Gastroesophageal sphincter (tissue), 4 donors: ENCODE results near the gene NFKB1. TPM values are rescaled to one million over a fixed set of nuclear protein-coding genes. Genes with fewer than 3 reads are reported as not detected.
A peak's percentile ranks its signal among the peaks of the same experiment; 100 is the strongest.
"Not testable (repeated sequence)": the region's sequence is repeated elsewhere in the genome, so short reads cannot be mapped to it uniquely, and the experiment has no call there.

Source experiments
- ATAC-seq: fragments of 150-250 bp; one replicate; pipeline ENCODE4 v1.9.1; 2016; ENCODE audit warnings: mild to moderate bottlenecking, moderate library complexity
- H3K27ac ChIP-seq, 4 donors: fragments of 200-600 bp; sonication (generic) in 3 of 4; 1 replicate in 3 of 4; 2 replicates in 1 of 4; pipeline ENCODE4 v1.5.1; 2016 to 2019
- H3K27me3 ChIP-seq: fragments of 200-600 bp; sonication (generic); one replicate; pipeline ENCODE4 v1.5.1; 2019
- H3K36me3 ChIP-seq, 2 donors: fragments of 200-600 bp; sonication (generic); one replicate each; pipeline ENCODE4 v1.5.1; 2019; ENCODE audit warnings: control low read depth in 1 of 2
- H3K4me1 ChIP-seq, 3 donors: fragments of 200-600 bp; sonication (generic); 1 replicate in 2 of 3; 2 replicates in 1 of 3; pipeline ENCODE4 v1.5.1; 2016 to 2019; ENCODE audit warnings: control low read depth in 2 of 3
- H3K4me3 ChIP-seq, 2 donors: fragments of 200-600 bp; sonication (generic); one replicate each; pipeline ENCODE4 v1.5.1; 2019; ENCODE audit warnings: mild to moderate bottlenecking in 1 of 2, moderate library complexity in 1 of 2
- H3K9me3 ChIP-seq, 3 donors: fragments of 200-600 bp; sonication (generic); one replicate each; pipeline ENCODE4 v1.5.1; 2017 to 2019; ENCODE audit warnings: control low read depth in 2 of 3
- CTCF ChIP-seq, 4 experiments: fragments of 200-600 bp in 2 of 4; fragments of 450-650 bp in 2 of 4; sonication (generic) in 1 of 4; IDR thresholded peaks; one replicate each; pipeline ENCODE4 v1.5.1; 2017 to 2019; ENCODE audit warnings: antibody characterized with exemption in 4 of 4, mild to moderate bottlenecking in 2 of 4, moderate library complexity in 2 of 4
- EP300 ChIP-seq: sonication (generic); formaldehyde crosslinking; IDR thresholded peaks from one replicate; pipeline ENCODE4 v1.6.1; 2017; ENCODE audit warnings: antibody characterized with exemption, mild to moderate bottlenecking
- POLR2A ChIP-seq, 2 donors: fragments of 450-650 bp; IDR thresholded peaks; one replicate each; pipeline ENCODE4 v1.6.1; 2017; ENCODE audit warnings: antibody characterized with exemption in 2 of 2, mild to moderate bottlenecking in 2 of 2, moderate library complexity in 1 of 2
- POLR2AphosphoS5 ChIP-seq: sonication (generic); formaldehyde crosslinking; IDR thresholded peaks from one replicate; pipeline ENCODE4 v1.6.1; 2017; ENCODE audit warnings: antibody characterized with exemption
- WGBS, 2 donors: methylation state at CpG; one replicate each; pipeline ENCODE4 v1.1.5; 2018; ENCODE audit warnings: low coverage in 1 of 2; 5-methylcytosine and 5-hydroxymethylcytosine counted together
- total RNA-seq, 4 donors: library from RNA; depleted of rRNA; stranded (reverse); fragments of >200 nt; gene quantifications; one replicate each; pipeline ENCODE4 v1.1.0, GENCODE V29; 2016

NFKB1 gene
- total RNA-seq, 4 donors from 2014 or later = 27.6 to 50.1 (median 43.8) TPM

- 58 to 71% methylated on average over 5 to 11 of the region's 11 CpGs for WGBS, 2 donors
- peaks cover 4 to 96% of the 10 kb centered on the region in 2 donors for H3K36me3 ChIP-seq
- no peak for ATAC-seq
Measured at GRCh38 chr4:102612824-102613366, 111.7 kb downstream of the NFKB1 start.

GRCh38 chr4:102614801-102615200 is 113.6 kb downstream of the NFKB1 start:
- no peaks in the 10 kb centered on the region for H3K4me1 ChIP-seq
- WGBS, 2 donors = 65 to 74% methylated on average over 7 to 9 of the region's 9 CpGs
- H3K4me3 ChIP-seq = no peak overlapping the region
- H3K36me3 ChIP-seq = peaks cover 4 to 77% of the 10 kb centered on the region in 2 donors
- peak overlapping the region in 1 of 4 donors; percentile 9 for H3K27ac ChIP-seq
- TF ChIP-seq POLR2AphosphoS5 (no peak), POLR2A (IDR thresholded peaks at IDR 0.05) (no peak)
- H3K9me3 ChIP-seq = no peaks in the 10 kb centered on the region
- H3K27me3 ChIP-seq = no peaks in the 10 kb centered on the region
- no peak for ATAC-seq

More at GRCh38 chr4:102612824-102613366, 111.7 kb downstream of the NFKB1 start:
- Histone ChIP-seq H3K4me1 (no peaks in the 10 kb centered on the region), H3K27ac (no peak overlapping the region), H3K9me3 (no peaks in the 10 kb centered on the region), H3K27me3 (no peaks in the 10 kb centered on the region), H3K4me3 (no peak overlapping the region)
- no peak for TF ChIP-seq POLR2A (IDR thresholded peaks at IDR 0.05)

GRCh38 chr4:102616636-102617035 is 115.5 kb downstream of the NFKB1 start:
- Histone ChIP-seq H3K4me1 (peaks cover 0 to 12% (median 0%) of the 10 kb centered on the region in 3 donors), H3K4me3 (no peak overlapping the region), H3K27me3 (no peaks in the 10 kb centered on the region), H3K27ac (no peak overlapping the region), H3K36me3 (peaks cover 0 to 59% of the 10 kb centered on the region in 2 donors), H3K9me3 (no peaks in the 10 kb centered on the region)
- ATAC-seq = no peak
- WGBS, 2 donors = 59 to 78% methylated on average over 8 to 9 of the region's 9 CpGs
- TF ChIP-seq POLR2A (IDR thresholded peaks at IDR 0.05) (no peak), CTCF (IDR thresholded peaks at IDR 0.05) (no peak), POLR2AphosphoS5 (no peak), EP300 (no peak)

GRCh38 chr4:102619021-102619420 is 117.9 kb downstream of the NFKB1 start:
- H3K27ac ChIP-seq, H3K9me3 ChIP-seq, H3K27me3 ChIP-seq, ATAC-seq, H3K4me3 ChIP-seq: not testable (repeated sequence)
- Histone ChIP-seq H3K36me3 (peaks cover 0 to 35% of the 10 kb centered on the region in 2 donors), H3K4me1 (peaks cover 0 to 12% (median 0%) of the 10 kb centered on the region in 3 donors)
- WGBS, 2 donors = 68 to 80% methylated on average over 9 of the region's 9 CpGs

- Histone ChIP-seq H3K4me1 (peaks cover 0 to 12% (median 0%) of the 10 kb centered on the region in 3 donors), H3K36me3 (peaks cover 0 to 25% of the 10 kb centered on the region in 2 donors)
- H3K27ac ChIP-seq, H3K4me3 ChIP-seq, H3K9me3 ChIP-seq, H3K27me3 ChIP-seq: not testable (repeated sequence)
- peak; percentile 11 for ATAC-seq
- WGBS, 2 donors = 78 to 80% methylated on average over 1 to 2 of the region's 4 CpGs
Measured at GRCh38 chr4:102619776-102620631, 118.8 kb downstream of the NFKB1 start.

- TF ChIP-seq EP300 (no peak), POLR2AphosphoS5 (peak; percentile 26), CTCF (IDR thresholded peaks at IDR 0.05) (peak; percentile 36 to 66 (median 64)), POLR2A (IDR thresholded peaks at IDR 0.05) (no peak)
- Histone ChIP-seq H3K9me3 (no peaks in the 10 kb centered on the region), H3K4me1 (peaks cover 0 to 12% (median 0%) of the 10 kb centered on the region in 3 donors), H3K27me3 (no peaks in the 10 kb centered on the region), H3K4me3 (no peak overlapping the region), H3K27ac (peak overlapping the region in 1 of 4 donors; percentile 14), H3K36me3 (peaks cover 0 to 16% of the 10 kb centered on the region in 2 donors)
- 50 to 71% methylated on average over 8 of the region's 8 CpGs for WGBS, 2 donors
- ATAC-seq = peak; percentile 84
Measured at GRCh38 chr4:102620697-102621497, 119.7 kb downstream of the NFKB1 start.
